ENCODE measurements around the gene SDF4. TPM values are rescaled to one million over a fixed set of nuclear protein-coding genes. Genes with fewer than 3 reads are reported as not detected.

The SDF4 gene
- polyA plus RNA-seq, 1 donor, result 109 TPM

Other genes starting within 250 kb of the SDF4 start
- gene PERM1, start 249.9 kb downstream of the SDF4 start, polyA plus RNA-seq (ENCODE audit: insufficient read length), result 0.12 TPM
- gene HES4, start 231.9 kb downstream of the SDF4 start, polyA plus RNA-seq (ENCODE audit: insufficient read length), result 13.8 TPM
- 9.4 TPM for gene ISG15, start 218.5 kb downstream of the SDF4 start, polyA plus RNA-seq (ENCODE audit: insufficient read length)
- gene AGRN, start 211.9 kb downstream of the SDF4 start, polyA plus RNA-seq (ENCODE audit: insufficient read length), result 223 TPM
- gene RNF223, start 157.7 kb downstream of the SDF4 start, polyA plus RNA-seq (ENCODE audit: insufficient read length), result 0.32 TPM
- gene C1orf159, start 115.9 kb downstream of the SDF4 start, polyA plus RNA-seq (ENCODE audit: insufficient read length), result 9.4 TPM
- 0.98 TPM for gene TTLL10, start 58.1 kb downstream of the SDF4 start, polyA plus RNA-seq (ENCODE audit: insufficient read length)
- gene TNFRSF18, start 25.4 kb downstream of the SDF4 start, polyA plus RNA-seq (ENCODE audit: insufficient read length), result 0.38 TPM
- gene TNFRSF4, start 17.8 kb downstream of the SDF4 start, polyA plus RNA-seq (ENCODE audit: insufficient read length), result 1.0 TPM
- 19.0 TPM for gene B3GALT6, start 236 bp upstream of the SDF4 start, polyA plus RNA-seq (ENCODE audit: insufficient read length)
- 8.2 TPM for gene C1QTNF12, start 14.7 kb upstream of the SDF4 start, polyA plus RNA-seq (ENCODE audit: insufficient read length)
- 55.7 TPM for gene UBE2J2, start 41.9 kb upstream of the SDF4 start, polyA plus RNA-seq (ENCODE audit: insufficient read length)
- gene SCNN1D, start 48.4 kb upstream of the SDF4 start, polyA plus RNA-seq (ENCODE audit: insufficient read length), result 4.9 TPM
- 25.2 TPM for gene ACAP3, start 75.9 kb upstream of the SDF4 start, polyA plus RNA-seq (ENCODE audit: insufficient read length)
- gene PUSL1, start 76.6 kb upstream of the SDF4 start, polyA plus RNA-seq (ENCODE audit: insufficient read length), result 6.9 TPM
- gene INTS11, start 92.7 kb upstream of the SDF4 start, polyA plus RNA-seq (ENCODE audit: insufficient read length), result 119 TPM
- gene CPTP, start 92.8 kb upstream of the SDF4 start, polyA plus RNA-seq (ENCODE audit: insufficient read length), result 10.8 TPM
- 0.37 TPM for gene TAS1R3, start 99.3 kb upstream of the SDF4 start, polyA plus RNA-seq (ENCODE audit: insufficient read length)
- gene DVL1, start 117.4 kb upstream of the SDF4 start, polyA plus RNA-seq (ENCODE audit: insufficient read length), result 22.0 TPM
- 147 TPM for gene MXRA8, start 126.6 kb upstream of the SDF4 start, polyA plus RNA-seq (ENCODE audit: insufficient read length)
- gene AURKAIP1, start 143.2 kb upstream of the SDF4 start, polyA plus RNA-seq (ENCODE audit: insufficient read length), result 50.6 TPM
- 353 TPM for gene CCNL2, start 167.3 kb upstream of the SDF4 start, polyA plus RNA-seq (ENCODE audit: insufficient read length)
- 111 TPM for gene MRPL20, start 175.3 kb upstream of the SDF4 start, polyA plus RNA-seq (ENCODE audit: insufficient read length)
- gene ANKRD65, start 189.3 kb upstream of the SDF4 start, polyA plus RNA-seq (ENCODE audit: insufficient read length), result 8.5 TPM
- 36.0 TPM for gene VWA1, start 203.7 kb upstream of the SDF4 start, polyA plus RNA-seq (ENCODE audit: insufficient read length)
- gene ATAD3C, start 217.7 kb upstream of the SDF4 start, polyA plus RNA-seq (ENCODE audit: insufficient read length), result 1.7 TPM
- gene ATAD3B, start 239.8 kb upstream of the SDF4 start, polyA plus RNA-seq (ENCODE audit: insufficient read length), result 19.5 TPM